Stimulated activated CD4-positive, alpha-beta T cell treated with anti-CD3 and anti-CD28 coated beads, TNF-alpha, amount 100 ng/mL, for 1 hour (primary cell): ENCODE results near the gene AGL.
"Not testable (repeated sequence)": the region's sequence is repeated elsewhere in the genome, so short reads cannot be mapped to it uniquely, and the experiment has no call there.

Experiments used
- DNase-seq, 3 donors: peaks; one replicate each; pipeline ENCODE4 v3.0.0-alpha.2; 2020; ENCODE audit warnings: low read depth in 3 of 3, low spot score in 1 of 3

Gene AGL

DNA sequence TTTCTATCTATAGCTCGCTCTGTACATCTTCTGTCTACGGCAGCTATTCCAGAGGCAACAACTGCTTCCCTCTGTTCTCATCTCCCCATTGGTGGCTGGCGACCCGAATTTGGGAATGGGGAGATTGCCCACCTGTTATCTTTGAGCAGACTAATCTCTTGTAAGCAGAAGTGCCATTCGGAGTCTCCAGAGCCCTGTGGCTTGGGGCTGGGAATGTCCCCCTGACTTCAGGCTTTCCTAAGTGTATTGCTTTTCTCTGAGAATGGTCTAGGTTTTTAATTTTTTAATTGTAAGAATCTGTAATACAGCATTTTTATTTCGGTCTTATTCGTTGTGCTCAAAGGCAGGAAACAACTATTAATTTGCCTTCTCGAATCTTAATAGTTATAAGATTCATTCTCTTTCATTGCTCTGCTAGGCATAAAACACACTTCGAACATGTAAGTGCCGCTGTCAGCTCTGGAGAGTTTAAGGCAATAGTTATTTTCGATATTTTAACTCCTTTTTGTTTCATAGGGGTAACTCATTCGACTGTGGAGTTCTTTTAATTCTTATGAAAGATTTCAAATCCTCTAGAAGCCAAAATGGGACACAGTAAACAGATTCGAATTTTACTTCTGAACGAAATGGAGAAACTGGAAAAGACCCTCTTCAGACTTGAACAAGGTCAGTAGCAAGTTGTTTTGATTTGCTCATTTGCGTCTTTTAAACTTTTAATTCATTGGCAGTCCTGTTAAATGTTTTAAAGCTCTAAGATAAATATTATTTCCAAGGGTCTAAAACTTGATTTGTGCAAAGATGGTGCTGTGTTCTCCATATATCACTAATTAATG, 514 bp downstream of the AGL start:
- no peak for DNase-seq

DNA sequence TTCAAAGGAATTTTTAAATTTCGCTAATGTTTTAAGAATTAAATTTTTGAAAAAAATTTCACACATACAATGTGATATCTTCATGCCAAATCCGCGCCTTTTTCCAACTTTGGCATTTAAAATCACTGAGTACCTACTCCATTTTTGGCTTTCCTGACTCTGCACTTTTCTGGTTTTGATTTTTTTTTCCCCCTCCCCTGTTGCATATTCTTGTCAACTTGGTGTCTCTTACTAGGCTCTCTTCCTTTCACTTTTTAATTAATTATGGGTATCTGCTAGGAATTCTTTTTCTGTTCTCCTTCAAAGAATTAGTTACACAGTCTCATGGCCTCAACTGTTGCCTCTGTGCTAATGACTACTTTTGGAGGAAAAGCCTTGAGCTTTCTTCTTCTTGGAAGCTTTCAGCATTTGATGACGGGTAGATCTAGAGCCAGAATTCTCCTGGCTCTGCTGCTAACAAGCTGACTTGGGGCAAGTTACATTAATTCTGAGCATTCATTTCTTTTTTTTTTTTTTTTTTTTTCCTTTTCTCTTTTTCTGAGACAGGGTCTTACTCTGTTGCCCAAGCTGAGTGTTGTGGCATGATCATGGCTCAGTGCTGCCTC, 1.8 kb downstream of the AGL start:
- no peak for DNase-seq

DNA sequence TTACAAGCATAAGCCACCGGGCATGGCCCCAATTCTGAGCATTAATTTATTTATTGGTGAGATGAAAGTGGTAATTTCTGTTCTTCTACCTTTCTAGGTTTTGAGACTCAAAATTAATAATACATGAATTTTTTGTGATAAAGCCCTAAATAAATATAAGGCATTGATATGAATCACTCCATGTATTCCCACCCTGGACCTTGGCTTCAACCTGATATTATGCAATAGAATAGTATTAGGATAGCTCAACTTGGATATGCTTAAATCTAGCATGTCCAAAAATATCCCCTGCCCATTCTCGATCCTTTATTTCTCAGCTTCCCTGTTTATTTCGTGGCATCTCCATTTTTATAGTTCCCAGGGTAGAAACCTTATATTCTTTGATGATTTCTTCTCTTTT, 2.5 kb downstream of the AGL start:
- no peak for DNase-seq

DNA sequence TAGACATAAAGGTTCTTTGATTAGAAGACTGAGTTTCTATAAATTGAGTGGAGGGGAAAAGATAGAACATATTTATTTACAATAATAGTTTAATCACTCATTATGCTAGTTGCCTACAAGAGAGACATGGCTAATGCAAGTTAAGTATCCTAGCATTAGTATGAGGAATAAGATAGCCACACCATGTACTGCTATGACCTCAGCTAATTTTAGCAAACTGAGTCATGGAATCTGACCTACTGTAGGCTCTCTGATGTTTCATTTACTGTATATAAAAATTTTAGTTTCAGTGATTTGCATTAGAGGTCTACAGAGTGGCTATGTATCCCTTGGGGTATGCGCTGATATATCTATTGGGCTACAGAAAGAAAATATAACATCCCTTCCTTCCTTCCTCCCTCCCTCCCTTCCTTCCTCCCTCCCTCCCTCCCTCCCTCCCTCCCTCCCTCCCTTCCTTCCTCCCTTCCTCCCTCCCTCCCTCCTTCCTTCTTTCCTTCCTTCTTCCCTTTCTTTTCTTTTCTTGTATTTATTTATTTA, 5.8 kb downstream of the AGL start:
- no peak for DNase-seq

DNA sequence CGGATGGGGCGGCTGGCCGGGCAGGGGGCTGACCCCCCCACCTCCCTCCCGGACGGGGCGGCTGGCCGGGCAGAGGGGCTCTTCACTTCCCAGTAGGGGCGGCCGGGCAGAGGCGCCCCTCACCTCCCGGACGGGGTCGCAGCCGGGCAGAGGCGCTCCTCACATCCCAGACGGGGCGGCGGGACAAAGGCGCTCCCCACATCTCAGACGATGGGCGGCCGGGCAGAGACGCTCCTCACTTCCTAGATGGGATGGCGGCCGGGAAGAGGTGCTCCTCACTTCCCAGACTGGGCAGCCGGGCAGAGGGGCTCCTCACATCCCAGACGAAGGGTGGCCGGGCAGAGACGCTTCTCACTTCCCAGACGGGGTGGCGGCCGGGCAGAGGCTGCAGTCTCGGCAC, 6.9 kb downstream of the AGL start:
- not testable (repeated sequence) for DNase-seq

DNA sequence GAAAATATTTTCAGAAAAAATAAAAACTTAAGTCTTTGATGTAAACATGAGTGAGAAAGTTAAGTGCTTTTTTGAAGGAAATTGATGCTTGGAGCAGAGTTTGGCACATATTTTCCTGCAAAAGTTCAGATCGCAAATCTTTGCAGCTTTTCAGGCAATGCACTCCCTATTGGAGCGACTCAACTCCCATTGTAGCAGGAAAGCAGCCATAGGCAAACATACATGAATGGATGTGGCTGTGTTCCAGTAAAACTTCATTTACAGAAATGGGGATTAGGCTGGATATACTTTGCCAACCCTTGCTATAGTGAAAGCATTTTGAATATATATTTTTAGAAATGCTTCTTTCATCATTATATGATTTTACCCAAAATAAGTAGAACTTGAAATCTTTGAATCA, 8.1 kb downstream of the AGL start:
- DNase-seq: no peak

DNA sequence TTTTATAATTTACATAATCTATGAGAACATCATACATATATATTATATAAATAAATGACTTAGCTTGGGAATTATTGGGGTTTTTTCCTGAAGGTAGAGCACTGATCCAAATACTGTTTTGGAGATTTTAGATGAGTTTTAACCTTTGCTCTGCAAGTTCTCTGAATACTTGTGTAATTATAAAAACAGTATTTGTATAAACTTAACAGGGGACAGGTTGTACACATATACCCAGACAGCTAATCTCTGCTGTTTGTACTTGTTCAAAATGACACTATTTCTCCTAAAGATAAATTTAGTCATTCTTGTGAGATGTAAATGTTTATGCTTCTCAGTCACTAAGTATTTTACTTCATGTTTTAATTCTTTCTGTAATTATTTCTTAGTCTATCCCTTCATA, 8.7 kb downstream of the AGL start:
- no peak for DNase-seq

DNA sequence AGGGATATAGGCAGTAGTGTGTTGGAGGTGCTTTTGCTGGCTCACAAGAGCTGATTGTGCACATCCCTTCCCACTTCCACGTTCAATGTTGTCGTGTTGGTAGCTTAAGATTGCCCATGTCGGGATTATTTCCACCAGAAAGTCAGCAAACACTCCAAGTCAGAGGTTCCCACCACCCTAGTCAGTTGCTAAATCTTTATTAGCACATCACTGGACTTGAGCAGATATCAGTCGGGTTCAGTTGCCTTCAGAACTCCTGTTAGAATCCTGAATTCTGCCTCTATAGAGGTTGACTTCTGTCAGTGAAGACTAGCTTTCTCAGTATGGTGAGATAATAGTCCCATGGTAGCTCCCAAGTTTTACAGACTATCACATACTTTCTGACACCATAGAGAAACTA, 10.5 kb downstream of the AGL start:
- no peak for DNase-seq

DNA sequence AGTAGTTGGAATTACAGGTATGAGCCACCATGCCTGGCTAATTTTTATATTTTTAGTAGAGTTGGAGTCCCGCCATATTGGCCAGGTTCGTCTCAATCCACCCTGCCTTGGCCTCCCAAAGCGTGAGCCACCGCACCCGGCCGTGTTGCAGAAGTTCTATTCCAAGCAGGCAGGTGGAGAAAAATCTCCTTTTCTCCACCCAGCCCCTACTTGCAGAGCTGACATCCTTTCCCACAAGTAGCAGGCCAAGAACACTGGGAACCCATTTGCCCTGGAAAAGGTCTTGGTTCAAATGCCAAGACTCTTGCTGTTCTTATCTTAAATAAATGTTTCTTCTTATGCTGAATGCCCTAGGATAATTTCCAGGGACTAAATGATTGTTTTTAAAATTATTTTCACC, 17.5 kb downstream of the AGL start:
- DNase-seq: no peak

DNA sequence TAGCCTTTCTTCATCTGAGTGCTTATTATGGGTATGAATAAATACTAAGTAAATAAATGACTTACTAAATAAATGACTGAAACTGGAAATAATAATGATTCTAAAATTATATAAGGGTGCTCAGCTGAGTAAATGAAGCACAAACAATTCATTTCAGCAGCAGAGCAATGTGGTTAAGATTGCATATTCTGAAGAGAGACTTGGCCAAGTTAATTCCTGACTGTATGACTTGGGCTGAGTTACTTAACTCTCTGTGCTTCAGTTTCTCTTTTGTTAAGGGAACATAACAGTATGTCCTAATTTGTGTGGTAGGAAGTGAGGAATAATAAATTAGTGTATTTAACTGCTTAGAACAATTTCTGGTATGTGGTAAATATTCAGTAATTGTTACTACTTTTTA, 19.1 kb downstream of the AGL start:
- DNase-seq: no peak

DNA sequence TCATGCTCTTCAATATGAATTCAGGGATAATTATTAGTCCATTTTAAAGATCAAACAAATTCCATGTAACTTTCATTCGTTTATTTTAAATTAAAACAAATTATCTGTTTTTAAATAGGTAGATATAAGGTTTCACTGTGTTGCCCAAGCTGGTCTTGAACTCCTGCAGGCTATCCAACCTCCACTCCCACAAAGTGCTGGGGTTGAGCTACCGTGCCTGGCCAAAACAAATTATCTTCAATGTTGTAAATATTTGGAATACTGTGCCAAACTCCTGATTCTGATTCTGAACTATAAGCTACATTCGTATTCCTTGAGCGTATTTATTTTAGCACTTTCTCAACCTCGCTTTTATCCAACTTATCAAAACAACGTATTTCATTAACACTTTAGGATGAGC, 19.6 kb downstream of the AGL start:
- no peak for DNase-seq

DNA sequence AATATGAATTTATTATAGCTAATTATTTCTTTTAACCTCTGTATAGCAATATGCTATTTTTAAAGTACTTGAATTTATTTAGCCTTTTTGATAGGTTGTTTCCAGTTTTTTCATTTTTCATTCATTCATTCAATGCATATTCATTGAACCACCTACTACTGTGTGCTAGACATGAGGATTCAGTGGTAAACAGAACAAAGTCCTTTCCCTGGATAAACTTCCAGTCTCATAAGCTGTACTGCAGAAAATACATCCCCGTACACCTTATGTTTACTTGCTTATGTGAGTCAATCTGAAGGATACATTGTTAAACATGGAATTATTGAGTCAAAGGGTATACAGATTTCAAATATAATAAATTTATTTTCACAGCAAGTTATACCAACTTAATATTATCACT, 21.9 kb downstream of the AGL start:
- no peak for DNase-seq

DNA sequence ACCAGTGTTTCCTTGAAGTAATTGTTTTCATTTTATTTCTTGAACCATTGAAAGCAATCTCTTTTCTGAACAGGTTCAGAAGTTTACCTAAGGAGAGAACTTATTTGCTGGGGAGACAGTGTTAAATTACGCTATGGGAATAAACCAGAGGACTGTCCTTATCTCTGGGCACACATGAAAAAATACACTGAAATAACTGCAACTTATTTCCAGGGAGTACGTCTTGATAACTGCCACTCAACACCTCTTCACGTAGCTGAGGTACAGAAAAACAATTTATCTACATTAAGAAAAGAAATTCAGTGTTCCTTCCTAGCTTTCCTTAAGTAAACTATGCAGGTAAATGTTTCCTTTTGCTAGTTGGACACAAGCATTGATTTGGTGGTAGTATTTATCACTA, 27.4 kb downstream of the AGL start:
- no peak for DNase-seq

DNA sequence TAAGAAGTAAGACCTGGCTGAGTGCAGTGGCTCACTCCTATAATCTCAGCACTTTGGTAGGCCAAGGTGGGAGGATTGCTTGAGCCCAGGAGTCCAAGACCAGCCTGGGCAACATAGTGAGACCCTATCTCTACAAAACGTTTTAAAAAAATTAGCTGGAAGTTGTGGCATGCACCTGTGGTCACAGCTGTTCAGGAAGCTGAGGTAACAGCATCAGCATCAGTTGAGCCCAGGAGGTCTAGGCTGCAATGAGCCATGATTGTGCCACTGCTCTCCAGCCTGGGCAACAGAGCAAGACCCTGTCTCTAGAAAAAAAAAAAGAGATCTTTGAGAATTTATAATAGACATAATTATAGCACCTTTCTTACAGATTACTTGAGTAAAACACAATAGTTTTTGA, 36.0 kb downstream of the AGL start:
- DNase-seq: no peak

DNA sequence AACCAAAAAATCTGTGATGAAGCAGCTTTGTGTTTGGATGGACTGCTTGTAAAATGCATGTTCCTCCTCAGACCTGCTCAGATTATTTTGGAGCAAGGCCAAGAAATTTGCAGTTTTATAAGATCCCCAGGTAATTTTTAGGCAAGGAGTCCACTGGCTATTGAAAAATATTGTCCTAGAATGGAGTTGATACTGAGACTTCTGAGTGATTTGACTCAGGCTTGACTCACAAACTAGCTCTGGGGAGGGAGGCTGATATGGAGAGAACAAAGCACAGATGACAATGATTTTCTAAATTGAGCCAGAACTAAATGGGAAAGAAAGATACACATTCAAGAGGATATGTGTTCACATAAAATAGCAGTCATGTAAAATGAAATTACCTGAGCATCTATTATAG, 36.7 kb downstream of the AGL start:
- DNase-seq: no peak

DNA sequence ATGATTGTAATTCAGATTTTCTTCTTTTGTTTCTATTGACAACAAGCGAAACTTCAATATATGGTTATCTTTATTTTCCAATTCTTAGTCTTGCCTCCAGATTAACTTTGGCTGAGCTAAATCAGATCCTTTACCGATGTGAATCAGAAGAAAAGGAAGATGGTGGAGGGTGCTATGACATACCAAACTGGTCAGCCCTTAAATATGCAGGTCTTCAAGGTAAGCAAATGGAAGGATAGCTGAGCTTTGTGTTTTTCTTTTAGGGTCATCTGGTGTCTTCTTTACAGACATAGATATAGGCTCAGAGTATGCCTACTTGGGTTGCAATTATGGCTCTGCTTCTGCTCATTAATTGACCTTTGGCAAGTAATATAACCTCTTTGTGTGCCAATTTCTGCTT, 37.7 kb downstream of the AGL start:
- no peak for DNase-seq

DNA sequence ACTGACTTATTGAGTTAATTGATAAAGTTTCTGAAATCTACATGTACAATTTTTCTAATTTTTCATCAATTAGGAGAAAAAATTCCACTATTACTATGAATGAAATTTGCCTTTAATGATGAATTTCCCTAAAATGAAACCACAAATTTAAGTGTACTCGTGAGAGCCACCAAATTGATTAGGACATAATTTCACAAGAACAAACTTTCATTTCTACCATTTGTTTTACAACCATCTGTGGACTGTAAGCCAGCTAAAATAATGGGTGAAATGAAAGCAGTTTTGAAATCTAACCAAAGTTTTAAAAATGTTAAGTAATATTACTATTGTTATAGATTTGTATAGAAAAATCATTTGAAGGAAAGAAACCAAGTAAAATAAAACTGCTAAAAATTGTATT, 41.8 kb downstream of the AGL start:
- no peak for DNase-seq

DNA sequence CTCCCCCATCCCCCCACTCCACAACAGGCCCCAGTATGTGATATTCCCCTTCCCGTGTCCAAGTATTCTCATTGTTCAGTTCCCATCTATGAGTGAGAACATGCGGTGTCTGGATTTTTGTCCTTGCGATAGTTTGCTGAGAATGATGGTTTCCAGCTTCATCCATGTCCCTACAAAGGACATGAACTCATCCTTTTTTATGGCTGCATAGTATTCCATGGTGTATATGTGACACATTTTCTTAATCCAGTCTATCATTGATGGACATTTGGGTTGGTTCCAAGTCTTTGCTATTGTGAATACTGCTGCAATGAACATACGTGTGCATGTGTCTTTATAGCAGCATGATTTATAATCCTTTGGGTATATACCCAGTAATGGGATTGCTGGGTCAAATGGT, 53.1 kb downstream of the AGL start:
- not testable (repeated sequence) for DNase-seq

DNA sequence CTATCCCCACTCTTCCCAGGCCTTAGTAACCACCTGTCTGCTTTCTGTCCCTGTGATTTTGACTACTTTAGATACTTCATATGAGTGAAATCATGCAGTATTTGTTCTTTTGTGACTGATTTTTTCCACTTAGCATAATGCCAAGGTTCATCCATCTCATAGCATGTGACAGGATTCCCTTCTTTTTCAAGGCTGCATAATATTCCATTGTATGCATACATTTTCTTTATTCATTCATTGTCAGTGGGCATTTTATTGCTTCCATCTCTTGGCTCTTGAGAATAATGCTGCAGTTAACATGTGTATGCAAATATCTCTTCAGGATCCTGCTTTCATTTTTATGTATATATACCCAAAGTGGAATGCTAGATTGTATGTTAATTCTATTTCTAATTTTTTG, 56.4 kb downstream of the AGL start:
- DNase-seq: no peak

DNA sequence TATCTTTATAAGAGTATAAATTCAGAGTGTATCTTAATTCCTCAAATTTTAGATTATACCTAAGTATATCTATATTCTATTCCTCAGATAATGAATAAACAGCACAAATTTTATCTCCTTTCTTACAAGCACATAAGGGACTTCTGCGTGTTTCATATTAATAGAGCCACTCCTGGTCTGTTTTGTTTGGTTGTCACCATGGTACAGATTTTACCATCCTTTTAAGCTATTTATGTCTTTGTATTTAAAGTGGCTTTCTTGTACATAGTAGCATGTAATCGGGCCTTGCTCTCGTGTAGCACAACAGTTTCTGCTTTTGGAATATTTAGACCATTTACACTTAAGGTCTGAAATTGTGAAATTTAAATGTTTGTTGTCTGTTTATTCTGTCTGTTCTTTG, 67.1 kb downstream of the AGL start:
- DNase-seq: no peak

DNA sequence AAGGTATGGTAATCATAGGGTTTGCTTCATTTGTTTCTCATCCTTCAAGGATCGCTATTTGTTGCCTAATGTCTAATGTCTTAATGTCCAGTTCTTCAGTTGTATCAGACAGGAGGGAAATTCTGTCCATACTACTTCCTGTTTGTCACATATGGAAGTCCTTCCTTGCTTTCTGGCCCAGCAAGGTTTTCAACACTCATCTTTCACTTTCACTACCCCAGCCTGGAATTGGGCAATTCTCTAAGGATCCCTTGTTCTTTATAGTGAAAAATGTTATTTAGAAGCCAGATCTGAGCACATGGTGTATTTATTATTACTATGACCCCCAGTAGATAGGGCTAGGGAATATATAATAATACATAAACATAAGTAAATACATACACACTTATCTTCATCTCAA, 69.1 kb downstream of the AGL start:
- DNase-seq: no peak

DNA sequence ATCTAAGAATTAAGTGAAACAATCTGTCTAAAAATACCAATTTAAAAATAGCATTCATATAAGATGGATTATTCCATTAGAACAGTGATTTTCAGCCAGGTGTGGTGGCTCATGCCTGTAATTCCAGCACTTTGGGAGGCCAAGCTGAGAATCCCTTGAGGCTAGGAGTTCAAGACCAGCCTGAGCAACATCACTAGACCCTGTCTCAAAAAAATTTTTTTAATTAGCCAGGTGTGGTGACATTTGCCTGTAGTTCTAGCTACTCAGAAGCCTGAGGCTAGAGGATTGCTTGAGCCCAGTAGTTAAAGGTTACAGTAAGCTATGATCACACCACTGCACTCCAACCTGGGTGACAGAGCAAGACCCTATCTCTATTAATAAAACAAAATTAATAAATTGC, 84.6 kb downstream of the AGL start:
- no peak for DNase-seq

DNA sequence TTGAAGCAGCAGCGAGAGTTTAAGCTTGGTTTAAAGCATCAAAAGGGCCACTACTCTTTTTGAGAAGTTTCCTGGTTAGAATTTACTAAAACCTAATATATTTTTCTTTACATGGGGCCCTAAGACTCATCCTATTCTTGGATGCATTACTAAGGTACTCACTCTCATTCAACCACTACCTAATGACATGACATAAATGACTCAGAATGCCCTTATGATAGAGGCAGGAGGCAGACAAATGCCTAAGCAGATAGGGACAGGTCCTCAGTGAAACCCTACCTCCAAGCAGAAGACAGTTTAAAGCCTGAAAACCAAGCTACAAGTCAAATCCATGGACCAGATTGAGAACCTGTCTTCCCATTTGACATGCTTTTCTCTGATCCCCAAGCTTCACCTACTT, 85.4 kb downstream of the AGL start:
- DNase-seq: no peak
